Stimulated activated CD4-positive, alpha-beta T cell treated with anti-CD3 and anti-CD28 coated beads, TNF-alpha, amount 100 ng/mL, for 48 hours (primary cell): ENCODE data around the gene SPTB.

ENCODE experiments used
- DNase-seq, 3 donors: peaks; one replicate each; pipeline ENCODE4 v3.0.0-alpha.2; 2020; ENCODE audit warnings: low read depth in 3 of 3

Gene SPTB

GRCh38 chr14:64885559-64885958, 5.9 kb upstream of the SPTB start:
- DNase-seq: no peak

GRCh38 chr14:64880221-64881121, 764 bp upstream of the SPTB start:
- peak; percentile 16 to 61 (median 37) for DNase-seq

DNA sequence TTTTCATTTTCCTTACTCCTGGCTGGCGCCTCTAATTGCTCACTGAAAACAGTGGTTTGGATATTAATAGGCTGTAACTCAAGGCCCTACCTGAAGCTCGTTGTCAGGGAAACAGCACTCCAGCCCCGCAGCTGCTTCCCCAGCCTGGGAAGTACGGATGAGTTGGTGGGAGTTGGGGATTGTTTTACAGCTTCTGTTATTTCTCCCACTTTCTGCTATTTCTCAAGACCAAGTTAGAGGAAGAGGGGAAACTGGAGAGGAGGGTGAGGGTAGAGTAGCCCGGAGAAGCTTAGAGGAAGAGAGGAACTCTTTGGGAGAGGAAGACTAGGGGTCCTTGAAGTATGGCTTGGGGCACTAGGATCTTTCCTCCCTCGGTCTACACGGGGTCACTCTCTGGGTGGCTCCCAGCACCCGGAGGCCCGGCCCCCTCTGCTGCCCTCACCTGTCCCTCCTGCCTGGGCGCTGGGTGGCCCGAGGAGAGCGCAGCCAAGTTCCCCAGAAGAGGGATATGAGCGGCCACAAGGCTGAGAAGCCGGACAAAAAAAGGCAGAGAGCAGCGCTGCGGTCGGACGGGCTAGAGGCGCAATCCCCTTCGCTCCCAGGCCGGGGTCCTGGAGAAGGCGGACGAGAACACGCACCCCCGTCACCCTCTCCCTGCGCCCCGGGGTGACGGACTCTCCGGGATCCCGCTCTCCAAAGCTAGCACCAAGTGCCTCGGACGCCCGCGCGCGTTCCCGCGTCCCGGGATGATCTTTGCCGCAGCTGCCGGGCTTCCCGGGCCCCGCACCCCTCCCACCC, 671 bp downstream of the SPTB start:
- DNase-seq: peak in 1 of 3 donors; percentile 2

GRCh38 chr14:64877846-64878245, 1.9 kb downstream of the SPTB start:
- no peak for DNase-seq

DNA sequence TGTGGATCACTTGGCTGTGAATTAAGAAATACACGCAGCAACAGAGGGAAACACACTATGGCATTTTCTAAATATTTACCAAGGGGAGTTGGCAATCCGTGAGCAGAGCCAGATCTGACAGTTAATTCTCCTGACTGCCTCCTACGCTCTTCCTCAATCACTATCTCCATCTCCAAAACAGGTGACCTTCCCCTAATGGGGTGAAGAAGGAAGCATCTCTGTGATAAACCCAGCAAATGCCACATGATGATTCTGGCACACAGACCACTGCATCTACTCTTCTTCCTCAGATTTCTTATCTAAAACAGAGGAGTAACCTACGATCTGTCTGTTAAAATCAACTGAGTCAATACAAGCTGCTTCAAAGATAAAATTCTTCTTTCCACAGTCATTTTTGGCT, 4.4 kb downstream of the SPTB start:
- no peak for DNase-seq

DNA sequence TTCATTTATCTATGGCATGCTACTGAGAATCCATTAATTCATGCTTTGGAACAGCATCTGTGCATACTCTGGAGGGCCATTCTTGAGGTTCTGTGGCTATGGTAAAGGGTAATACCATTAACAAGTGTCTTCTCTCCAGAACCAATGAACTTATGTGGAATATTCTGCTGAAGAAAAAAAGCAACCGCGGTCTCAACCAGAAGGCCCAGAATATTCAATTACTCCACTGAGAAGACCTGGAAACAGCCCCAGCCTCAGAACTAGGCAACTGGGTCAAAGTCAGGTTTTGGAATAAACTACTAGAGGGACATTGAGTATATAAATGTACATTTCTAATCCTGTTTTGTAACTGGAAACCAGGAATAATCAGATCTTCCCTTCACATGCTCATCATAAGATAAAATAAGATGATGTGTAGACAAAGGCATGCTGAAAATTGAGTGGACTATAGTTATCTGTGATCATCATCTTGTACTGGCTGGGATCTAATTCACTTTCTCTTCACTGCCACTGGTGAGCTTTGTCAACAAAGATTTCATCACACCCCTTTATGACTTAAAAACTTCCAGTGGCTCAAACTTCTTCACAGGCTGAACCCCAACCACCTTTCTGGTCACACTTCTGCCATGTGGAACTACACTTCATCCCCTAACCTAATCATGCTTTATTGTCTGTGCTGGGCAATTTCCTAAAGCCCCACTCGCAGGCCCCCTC, 6.0 kb downstream of the SPTB start:
- no peak for DNase-seq

- DNase-seq: no peak
Observed at GRCh38 chr14:64871344-64871743, 8.4 kb downstream of the SPTB start.

DNA sequence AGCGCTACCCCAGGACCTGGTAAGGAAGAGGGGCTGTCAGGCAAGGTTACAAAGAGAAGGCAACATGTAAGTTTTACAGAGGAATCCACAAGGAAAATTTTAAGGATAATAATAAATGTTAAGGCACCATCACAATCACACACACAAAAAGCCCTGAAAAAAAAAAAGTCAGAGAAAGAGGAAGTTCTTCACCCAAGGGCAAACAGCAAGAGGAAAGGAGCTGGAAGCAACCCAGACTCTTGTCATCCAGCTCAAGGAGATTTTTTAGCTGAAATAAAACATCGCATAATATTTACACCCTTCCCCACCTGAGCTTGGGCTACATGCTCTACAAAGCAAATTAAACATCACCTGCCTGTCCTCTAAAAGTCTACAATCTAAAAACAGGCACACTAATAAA, 9.5 kb downstream of the SPTB start:
- DNase-seq: no peak

DNA sequence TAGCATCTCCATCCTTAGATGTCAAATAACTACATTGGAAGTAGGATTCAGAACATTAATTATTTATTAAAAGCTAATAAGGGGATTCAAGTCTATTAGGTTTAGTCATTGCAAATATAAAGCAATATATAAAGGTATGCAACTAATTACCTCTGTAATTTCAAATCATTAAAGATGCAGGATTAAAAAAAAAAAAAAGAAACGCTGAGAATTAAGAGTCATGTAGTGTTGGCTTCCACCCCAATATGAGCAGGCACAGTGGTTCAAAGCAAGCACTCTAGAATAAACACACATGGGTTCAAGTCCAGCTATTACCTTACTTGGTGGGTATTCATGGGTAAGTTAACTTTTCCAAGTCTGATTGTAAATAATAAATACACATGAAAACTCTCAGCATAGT, 10.9 kb downstream of the SPTB start:
- DNase-seq: no peak

DNA sequence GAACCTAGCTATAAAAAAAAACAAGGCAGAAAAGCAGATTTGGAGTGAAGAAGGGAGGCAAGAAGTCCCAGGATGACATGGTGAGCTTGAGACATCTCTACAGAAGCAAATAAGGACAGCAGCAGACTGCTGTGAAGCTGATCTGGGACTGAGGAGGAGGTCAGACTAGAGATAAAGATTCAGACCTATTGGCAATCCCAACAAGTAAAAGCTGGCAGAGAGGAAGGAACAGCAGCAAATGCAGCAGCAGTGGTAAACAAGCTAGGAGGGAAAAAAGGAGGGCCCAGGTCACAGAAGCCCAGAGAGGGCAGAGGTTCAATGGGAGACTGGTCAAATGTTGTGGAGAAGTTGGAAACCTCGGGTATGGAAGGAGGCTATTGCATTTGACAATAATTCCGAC, 11.3 kb downstream of the SPTB start:
- no peak for DNase-seq

- DNase-seq: no peak
Observed at GRCh38 chr14:64867182-64867581, 12.5 kb downstream of the SPTB start.

- DNase-seq: no peak
Observed at GRCh38 chr14:64865992-64866391, 13.7 kb downstream of the SPTB start.

DNA sequence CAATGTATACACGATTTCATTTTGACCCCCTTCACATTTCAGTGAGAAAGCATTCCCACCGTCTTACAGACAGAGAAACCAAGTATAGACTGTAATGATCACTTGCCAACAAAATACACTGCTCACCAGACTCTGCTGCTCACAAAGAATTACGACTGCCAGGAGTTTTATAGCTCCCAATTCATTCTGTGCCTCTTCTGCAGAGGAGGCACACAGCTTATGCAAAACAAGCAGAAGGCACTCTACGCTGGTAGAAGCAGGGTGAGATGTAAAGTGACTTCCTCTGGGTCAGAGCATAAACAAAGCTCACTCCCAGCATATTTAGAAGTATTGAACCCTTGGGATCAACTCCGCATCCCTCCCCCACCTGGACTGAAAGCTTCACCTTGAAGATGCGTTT, 14.6 kb downstream of the SPTB start:
- DNase-seq: no peak

GRCh38 chr14:64864258-64864657, 15.4 kb downstream of the SPTB start:
- DNase-seq: no peak

DNA sequence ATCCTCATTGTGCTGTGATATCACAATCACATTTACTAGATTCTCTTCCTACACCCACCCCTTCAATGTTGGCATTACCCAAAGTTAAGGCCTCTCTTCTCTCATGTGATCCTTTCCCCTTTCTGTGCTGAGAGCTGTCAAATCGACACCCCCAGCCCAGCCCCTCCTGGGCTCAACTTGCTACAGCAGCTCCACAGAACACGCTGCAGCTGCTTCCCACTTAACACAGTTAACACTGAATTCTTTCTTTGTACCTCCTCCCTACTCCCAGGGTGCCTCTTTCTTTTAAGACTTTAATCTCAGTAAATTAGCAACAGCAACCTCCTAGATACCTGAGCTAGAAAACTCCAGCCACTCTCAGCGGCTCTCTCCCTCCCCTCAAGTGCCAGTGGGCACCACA, 17.8 kb downstream of the SPTB start:
- no peak for DNase-seq

DNA sequence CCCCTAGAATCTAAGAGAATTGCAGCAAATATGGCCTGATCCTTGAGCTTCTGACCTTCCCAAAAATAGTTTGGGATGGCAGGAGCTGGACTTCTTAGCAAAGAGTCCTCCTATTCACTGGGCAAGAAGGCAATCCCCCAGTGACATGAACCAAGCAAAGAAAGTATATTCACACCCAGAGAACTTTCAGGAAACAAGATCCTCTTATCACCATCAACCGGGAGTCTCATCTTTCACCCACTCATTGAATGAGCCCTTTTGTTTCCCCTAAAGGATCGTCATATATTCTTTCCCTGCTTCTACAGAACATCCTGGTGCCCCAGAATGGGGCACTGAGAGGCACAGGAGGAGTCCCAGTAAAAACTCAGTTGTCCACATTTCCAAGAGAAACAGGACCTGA, 19.7 kb downstream of the SPTB start:
- DNase-seq: no peak

- no peak for DNase-seq
Observed at GRCh38 chr14:64857979-64858744, 21.5 kb downstream of the SPTB start.

DNA sequence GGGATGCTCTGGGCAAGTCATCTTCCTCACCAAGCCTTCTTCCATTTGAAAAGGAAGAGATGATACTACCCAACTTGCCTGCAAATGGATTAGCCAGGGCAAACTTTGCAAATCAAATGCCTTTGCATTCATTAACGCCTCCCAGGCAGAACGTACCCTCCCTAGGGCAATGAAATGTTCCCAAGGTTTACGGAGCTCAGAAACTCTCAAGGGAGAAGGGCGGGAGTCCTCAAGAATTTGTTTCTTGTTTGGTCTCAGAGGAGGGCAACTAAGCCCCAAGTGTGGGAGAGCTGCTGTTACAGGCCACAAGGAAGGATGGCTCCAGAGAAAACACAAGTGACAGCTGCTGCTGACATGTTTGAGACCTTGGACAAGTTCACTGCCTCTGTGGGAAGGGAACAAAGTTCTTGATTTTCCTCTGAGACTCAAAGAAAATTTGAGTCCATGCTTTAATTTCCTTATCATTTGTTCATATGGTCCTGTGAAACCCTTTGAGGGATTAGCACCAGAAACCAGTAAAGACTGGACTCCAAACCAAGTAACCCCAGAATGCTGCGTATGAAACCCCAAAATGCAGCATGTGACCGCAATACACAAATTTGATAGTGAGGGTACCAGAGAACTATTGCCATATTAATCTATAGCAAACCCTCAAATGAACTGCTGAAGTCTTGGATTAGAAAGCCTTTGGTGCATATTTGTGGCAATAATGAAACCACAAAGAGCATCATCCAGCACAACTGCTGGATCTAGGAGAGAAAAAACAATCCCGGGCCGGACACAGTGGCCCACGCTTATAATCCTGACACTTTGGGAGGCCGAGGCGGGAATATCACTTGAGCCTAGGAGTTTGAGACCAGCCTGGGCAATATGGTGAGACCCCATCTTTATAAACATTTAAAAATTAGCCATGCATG, 22.9 kb downstream of the SPTB start:
- DNase-seq: no peak

DNA sequence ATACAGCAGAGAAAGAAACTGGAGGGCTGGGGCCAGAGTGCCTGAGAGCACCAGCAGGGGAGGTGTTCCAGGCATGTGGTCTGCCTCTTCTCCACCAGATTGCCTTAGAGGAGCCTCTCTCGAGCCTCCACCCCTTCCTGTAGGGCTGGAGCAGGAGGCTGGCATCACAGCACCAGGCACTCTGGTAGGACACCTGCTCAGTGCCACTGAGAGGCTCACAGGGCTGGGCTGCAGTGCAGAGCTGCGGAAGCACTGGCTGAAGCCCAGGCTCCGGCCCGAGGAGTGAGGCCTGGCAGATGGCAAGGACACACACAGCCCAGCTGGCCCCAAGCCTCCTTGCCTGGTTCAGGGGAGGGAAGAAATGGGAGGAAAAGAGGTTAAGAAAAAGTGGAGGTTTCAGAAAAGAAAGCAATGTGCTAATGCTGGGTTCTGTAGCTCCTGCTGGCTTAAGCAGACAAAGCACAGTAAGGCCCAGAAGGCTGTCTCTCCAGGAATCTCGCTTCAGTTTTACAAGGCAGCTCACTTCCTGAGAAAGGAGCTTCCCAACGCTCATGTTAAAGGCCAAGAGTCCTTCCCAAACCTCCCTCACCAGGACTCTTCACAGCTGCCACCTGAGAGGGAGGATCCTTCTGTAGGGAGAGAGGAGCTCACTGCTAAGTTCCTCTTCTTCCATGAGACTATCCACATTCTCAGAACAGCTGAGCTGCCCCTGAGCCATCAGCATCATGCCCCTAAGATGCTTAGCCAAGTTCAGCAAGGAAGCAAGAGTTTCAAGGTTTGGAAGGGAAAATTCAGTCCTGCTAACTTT, 23.8 kb downstream of the SPTB start:
- DNase-seq: no peak
